HG02884 (cell line): ENCODE measurements around the gene CFAP73.
"Not testable (repeated sequence)": the region's sequence is repeated elsewhere in the genome, so short reads cannot be mapped to it uniquely, and the experiment has no call there.

Experiments
- ATAC-seq: cut with Tn5 transposase; IDR thresholded peaks from one replicate; pipeline ENCODE4 v1.9.1; 2021; ENCODE audit warnings: mild to moderate bottlenecking, moderate library complexity; ENCODE audit not compliant: unreplicated experiment

Gene CFAP73

DNA sequence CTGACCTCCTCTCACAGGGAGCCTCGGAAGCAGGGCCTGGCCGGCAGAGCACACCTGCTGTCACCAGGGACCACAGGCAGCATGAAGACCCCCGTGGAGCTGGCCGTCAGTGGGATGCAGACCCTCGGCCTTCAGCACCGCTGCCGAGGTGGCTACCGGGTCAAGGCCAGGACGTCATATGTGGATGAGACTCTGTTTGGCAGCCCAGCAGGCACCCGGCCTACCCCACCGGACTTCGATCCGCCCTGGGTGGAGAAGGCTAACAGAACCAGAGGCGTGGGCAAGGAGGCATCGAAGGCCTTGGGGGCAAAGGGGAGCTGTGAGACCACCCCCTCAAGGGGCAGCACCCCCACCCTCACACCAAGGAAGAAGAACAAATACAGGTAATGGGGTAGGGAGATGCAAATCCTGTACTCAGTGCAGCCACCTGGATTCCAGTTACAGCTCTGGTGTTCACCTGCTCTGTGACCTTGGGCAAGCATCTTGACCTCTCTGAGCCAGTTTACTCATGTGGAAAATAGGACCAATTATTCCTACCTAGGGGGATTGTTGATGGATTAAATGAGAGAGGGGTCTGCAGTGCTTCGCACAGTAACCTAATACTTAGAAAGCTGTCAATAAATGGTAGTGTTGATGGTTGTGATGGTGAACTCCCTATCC is 37.3 kb downstream of the CFAP73 start:
- no peak for ATAC-seq

DNA sequence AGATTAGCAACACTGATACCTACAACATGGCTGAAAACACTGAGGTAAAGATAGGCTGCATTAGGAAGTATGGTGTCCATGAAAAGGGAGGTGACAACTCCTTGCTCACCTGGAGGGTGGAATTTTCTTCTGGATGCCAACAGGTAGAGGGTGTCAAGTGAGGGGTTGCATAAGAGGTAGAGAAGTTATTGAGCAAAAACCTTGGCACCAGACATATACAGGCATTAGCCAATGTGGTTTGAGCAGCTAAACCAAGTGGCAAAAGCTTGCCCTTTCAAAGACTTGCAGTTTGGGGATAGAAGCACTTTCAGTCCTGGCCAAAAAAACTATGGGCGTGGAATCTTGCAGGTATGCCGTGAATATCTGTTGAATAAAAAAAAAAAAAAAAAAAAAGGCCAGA is 39.8 kb downstream of the CFAP73 start:
- no peak for ATAC-seq

DNA sequence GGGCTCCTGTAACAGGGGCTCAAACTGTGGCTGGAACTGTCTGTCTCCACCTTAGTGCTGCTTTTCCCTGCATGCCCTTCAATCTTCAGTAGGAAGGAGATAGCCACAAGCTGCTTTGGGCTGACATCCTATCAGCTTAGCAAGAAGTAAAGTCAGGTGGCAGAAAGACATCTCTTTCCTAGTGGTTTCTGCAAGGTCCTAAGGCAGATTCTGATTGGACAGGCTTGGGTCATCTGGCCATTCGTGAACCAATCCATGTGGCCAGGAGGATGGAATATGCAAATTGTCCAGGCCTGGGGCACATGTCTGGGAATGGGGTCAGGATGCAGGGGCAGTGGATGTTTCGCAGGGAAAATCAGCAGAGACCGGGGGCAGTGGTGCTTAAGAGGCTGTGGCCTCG is 41.2 kb downstream of the CFAP73 start:
- no peak for ATAC-seq

DNA sequence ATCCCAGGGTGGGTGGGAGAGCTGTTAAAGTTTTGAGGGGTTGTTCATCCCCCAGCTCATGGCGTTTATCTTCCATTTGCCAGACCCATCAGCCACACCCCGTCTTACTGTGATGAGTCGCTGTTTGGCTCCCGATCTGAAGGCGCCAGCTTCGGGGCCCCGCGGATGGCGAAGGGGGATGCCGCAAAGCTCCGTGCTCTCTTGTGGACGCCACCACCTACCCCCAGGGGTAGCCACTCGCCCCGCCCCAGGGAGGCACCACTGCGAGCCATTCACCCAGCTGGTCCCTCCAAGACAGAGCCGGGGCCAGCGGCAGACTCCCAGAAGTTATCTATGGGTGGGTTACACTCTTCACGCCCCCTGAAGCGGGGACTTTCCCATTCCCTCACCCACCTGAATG is 41.7 kb downstream of the CFAP73 start:
- no peak for ATAC-seq

DNA sequence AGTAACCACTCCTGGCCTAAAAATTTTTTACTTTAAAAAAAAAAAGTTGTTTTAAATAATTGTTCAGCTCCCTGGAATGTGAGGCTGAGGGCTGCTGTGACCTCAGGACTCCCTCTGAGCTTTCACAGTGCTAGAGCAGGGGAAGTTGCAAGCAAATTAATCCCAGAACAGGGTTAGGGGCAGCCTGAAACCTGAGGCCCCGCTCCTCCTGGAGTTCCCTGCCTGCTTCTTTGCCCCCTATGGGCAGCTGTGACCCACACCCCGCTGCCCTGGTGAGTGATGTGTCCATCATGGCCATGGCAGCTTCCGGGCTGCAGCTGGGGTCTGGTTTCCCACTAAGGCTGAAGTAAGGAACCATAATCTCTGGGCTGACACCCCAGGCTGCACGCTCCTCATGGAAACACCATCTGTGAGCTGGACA is 45.5 kb downstream of the CFAP73 start:
- no peak for ATAC-seq

DNA sequence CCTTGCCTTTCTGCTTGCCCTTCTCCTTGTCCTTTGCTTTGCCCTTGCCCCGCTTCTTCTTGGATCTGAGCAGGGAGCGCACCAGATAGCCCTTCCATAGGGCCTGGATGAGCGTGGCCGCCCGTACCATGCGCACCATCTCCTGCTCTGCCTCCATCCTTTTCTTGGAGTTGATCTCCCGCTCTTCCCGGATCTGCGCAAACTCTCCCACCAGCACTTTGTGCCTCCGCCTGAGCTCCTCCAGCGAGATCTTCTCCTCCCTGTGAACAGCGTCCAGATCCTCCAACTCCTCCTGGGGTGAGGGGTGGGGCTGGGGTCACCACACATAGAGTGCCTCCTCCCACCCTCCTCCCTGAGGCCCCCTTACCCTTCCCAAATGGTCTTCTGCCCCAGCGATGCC is 46.1 kb downstream of the CFAP73 start:
- ATAC-seq, result no peak

DNA sequence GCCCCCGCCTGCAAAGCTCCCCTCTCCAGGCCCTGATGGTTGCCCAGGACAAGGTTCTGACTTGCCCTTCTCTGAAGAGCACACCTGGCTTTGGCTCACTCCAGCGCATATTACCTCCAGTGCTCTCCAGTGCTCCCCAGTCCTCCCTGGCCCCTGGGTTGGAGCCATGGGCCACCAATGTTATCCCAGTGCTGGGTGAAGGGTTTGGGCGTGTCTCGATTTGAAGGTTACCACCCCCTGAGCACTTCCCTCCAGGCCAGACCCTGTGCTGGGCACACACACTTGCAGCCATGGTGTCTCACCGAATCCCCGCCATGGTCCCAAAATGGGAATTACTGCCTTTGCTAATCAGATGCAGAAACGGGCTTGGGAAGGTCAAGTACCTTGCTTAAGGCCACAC is 47.1 kb downstream of the CFAP73 start:
- no peak for ATAC-seq

DNA sequence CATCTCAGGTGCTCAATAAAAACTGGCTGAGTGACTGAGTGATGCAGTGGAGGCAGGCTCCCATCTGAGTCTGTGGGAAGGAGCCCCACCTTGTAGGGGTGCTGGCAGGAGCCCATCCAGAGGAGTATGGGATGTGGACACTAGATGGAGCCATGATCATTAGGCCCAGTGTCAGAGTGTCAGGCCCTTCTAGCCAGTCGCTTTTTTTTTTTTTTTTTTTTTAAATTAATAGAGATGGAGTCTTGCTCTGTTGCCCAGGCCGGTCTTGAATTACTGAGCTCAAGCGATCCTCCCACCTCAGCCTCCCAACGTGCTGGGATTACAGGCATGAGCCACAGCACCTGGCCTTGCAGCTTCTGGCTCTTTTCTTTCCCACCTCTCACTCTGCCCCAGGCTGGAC is 47.5 kb downstream of the CFAP73 start:
- ATAC-seq, result no peak

DNA sequence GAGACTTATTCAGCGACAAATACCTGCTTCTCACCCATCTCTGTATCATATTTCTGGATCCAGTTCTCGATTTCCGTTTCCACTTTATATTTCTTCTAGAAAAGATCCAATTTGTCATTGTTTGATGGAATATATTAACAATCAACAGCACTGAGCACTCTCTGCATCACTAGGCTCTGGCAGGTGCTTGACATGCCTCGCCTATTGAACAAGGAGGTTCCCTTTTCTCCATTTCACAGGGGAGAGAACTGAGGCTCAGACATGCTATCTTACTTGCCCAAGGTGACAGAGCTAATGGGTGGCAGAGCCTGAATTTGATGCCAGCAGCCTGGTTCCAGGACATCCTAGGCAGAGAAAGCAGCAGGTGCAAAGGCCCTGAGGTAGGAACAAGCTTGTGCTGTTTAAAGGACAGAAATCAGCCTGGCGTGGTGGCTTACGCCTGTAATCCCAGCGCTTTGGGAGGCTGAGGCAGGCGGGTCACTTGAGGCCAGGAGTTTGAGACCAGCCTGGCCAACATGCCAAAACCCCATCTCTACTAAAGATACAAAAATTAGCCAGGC is 48.1 kb downstream of the CFAP73 start:
- no peak for ATAC-seq

DNA sequence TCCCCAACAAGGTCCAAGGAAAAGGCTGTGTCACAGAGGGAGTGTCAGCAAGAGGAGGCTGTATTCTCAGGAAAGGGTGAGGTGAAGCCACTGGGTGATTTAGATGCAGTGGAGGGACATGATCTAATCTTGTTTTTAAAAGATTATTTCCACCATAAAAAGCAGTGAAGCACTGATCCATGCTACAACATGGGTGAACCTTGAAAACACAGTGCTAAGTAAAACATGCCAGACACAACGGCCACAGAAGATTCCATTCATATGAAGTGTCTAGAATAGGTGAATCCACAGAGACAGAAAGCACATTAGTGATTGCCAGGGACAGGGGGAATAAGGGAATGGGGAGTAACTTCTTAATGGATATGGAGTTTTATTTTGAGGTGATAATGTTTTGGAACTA is 48.8 kb downstream of the CFAP73 start:
- no peak for ATAC-seq

DNA sequence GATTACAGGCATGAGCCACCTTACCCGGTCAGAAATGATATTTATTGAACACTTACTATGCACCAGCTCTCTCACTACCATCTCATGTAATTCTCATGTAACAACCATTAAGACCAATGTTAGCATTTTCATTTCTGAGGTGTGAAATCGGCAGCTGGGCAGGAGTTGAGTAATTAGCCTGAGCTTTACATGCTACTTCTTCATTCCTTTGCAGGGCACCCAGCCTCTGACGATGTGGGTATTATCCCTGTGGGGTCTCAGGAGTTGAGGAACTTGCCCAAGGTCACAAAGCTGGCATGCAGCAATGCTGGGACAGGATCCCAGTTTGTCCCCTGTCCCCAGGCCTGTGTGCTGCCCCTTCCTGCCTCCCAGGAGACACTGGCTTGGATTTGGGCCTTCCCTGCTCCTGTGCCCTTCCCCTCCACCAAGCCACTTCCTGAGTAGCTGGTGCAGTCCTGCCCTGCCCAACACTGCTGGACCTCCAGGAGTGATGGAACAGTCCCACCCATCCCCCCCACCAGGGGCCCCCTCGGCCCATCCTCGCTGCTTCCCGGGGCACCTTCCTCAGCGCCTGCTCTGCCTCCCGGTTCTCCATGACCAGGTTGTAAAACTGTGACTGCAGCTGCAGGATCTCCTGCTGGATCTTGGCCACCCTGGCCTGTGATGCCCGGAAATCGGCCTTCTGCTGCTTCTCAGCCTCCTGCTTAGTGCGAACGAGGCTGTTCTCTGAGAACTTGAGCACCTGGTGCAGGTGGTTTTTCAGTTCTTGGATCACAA is 50.7 kb downstream of the CFAP73 start:
- ATAC-seq, result no peak

DNA sequence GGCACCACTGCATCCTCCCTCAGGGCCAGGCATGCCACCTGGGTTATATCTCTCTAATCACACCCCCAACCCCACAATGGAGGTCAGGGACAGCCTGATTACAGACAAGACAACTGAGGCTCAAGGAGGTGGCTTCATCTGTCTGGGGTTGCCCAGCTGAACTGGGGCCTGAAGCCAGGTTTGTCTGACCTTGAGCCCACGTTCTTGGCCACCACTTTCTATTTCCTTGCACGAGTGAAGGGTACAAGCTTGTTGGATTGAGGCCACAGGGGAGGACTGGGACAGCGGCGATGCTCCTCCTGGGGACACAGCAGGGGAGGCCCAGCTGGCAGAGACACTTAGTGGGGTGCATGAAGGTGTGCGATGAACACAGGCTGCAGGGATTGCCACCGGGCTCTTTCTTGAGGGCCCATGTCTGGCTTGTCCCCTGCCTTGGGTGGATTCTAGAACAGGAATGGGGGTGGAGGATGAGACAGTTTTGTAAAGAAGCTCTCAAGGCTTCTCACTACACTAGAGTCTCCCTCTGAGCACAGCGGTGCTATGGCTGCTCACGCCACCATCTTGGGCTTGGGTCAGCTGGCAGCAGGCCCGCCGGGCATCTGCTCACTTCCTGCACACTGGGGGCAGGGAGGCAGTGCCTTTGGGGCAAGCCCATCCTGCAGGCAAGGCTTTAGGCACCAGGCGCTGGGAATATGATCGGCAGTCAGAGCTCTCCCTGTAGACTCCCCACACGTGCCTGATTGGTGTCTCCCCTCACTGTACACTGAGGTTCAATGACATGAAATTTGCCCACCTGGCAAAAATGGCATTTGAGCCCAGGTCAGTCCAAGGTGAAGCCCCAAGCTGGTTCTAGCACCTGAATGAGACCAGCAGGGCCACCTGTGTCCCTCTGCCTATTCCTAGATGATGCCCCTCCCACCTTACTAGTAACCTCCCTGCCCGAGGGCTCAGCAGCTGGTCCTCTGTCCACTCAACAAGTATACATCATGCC is 52.0 kb downstream of the CFAP73 start:
- no peak for ATAC-seq

DNA sequence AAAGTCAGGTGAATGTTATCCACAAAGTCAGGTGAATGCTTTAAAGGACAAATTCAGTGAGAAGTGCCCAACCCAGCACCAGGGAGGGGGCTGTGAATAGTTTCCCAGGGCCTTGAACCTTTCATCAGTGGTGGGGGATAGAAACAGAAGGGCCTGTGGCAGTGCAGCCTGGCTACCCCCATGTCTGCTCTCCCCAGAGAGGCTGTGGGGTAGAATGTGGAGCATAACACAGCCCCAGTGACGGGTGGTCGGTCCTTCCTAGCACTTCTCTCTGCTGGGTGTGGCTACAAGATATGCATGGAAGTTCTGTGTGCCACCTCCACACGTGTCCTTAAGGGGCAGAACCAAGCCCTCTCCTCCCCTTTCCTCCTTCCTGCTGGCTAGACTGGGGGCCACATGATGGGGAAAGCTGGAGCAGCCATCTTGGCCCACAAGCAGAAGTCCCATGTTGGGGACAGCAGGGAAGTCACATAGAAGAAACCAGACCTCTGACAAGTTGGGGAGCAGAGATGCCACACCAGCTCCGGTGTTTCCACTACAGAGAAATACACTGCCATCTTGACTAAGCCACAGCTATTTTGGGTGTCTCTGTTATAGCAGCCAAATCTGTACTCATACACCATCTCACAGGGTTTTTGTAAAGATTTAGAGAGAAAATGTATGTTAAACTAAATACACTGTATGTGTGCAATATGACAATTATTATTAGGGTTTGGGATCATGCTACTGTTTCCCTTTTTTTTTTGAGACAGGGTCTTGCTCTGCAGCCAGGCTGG is 53.0 kb downstream of the CFAP73 start:
- ATAC-seq, result no peak

DNA sequence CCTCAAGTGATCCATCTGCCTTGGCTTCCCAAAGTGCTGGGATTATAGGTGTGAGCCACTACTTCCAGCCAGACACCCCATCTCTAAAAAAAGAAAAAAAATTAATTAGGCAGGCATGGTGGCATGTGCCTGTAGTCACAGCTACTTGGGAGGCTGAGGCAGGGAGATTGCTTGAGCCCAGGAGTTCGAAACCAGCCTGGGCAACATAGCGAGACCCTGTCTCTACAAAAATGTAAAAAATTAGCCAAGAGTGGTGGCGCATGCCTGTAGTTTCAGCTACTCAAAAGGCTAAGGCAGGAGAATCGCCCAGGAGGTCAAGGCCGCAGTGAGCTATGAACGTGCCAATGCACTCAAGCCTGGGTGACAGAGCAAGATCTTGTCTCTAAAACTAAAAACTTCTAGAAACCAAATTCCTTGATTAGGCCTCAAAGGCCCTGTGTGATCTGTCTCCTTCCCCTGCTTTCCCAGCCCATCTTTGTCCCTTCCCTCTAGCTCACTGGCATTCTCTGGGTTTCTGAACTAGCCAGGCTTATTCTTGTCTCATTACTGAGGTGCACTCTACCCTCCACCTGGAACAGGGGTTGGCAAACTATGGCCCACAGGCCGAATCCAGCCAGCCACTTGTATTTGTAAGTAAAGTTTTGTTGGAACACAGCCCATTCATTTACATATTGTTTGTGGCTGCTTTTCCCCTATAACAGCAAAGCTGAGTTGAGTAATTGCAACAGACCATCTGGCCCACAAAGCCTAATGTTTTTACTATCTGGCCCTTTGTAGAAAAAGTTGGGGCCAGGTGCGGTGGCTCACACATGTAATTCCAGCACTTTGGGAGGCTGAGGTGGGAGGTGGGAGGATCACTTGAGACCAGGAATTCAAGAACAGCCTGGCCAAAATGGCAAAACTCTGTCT is 54.6 kb downstream of the CFAP73 start:
- no peak for ATAC-seq

DNA sequence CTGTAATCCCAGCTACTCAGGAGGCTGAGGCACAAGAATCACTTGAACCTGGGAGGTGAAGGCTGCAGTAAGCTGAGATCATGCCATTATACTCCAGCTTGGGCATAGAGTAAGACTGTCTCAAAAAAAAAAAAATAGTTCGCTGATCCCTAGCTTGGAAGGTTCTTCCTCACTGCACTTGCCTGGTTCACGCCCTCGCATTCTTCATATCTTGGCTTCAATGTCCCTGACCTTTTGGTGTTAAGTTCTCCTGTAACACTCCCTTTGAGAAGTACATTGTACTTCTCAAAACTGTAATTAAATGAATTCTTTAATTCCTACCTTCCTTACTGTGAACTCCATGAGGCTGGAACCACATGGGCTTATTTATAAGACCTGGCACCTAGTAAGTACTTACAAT is 55.3 kb downstream of the CFAP73 start:
- no peak for ATAC-seq

DNA sequence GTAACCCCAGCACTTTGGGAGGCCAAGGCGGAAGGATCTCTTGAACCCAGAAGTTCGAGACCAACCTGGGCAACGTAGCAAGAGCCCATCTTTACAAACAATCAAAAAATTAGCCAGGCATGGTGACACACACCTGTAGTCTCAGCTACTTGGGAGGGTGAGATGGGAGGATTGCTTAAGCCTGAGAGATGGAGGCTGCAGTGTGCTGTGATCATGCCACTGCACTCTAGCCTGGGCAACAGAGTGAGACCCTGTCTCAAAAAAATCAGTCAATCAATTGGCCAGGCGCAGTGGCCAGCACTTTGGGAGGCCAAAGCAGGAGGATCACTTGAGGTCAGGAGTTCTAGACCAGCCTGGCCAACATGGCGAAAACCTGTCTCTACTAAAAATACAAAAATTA is 57.3 kb downstream of the CFAP73 start:
- not testable (repeated sequence) for ATAC-seq

DNA sequence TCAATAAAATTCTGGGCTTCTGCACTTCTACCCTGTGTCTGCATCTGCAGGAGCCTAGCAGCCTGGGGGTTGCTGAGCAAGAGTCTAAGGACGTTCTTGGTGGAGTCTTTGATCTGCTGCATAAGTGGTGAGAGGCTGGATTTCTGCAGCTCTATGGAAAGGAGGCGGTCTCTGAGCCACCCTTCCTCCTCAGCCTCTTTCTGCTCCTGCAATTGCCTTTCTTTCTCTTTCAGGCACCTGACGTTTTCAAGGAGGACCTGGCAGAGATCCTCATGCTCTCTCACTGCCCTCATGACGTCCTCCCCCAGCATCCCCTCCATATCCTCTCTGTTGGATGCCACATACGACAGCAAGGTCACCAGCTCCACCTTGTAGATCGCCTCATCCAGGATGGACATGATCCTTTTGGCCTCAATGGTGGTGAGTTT is 58.1 kb downstream of the CFAP73 start:
- ATAC-seq, result no peak

DNA sequence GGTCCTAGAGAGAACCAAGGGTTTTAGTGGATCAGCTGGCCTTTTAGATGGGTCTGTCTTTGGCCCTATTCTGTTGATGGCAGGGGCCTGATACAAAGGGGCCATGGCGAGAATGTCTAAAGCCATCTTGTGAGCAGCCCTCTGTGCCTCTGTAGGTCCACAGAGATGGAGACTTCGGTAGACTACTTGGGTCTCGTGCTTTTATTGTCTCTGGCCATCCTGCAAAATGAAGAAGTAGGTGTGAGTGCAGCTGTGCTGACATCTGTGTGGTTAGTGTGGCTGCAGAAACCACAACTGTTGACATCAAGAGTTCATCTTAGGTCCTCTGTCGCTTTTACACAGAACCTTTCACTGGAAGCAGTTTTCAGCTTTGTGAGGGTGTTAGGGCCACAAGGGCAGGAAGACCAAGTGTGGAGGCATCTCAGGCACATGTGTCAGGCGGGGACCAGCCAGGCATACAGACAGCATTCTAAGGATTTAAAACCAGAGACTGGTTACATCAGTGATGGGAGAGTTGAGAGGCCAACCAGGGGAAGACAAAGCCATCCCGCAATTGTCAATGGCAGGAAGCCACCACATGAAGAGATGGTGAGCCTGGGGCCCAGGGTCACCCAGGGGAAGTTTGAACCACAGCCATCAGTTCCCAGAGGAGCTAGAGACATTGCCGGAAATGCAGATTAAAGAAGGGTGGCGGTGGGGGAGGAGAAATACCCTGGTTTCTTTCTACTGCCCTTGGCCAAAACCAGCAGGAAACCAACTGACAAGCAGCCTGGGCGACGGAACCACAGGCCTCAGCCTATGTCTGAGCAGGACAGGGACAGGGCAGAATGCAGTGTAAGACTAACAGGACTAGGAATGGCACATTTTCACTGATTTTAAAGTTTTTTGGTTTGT is 58.8 kb downstream of the CFAP73 start:
- ATAC-seq, result peak; percentile 78
